GM21390 (cell line): Measurements from ENCODE around the gene BCL11A.

Source experiments
- ATAC-seq: cut with Tn5 transposase; IDR thresholded peaks from one replicate; pipeline ENCODE4 v1.9.1; 2021; ENCODE audit not compliant: unreplicated experiment

BCL11A gene

DNA sequence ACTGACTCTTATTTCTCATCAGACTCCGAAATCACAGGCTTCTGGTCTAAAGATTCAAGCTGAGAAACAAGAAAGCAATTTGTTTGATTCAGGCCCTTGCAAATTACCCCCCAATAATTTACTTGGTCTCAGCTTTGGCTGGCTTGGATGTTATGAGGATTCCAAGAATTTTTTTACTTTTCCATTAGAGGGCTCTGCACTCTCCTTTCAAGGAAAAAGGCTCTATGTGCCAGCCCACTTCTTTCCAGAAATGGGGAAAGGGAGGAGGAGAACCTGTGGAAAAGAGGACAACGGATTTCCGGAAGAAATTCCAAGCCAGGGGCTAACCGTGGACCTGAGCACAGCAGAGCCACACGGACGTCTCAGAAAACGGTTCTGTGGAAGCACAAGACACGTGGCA is 44.4 kb downstream of the BCL11A start:
- no peak for ATAC-seq

DNA sequence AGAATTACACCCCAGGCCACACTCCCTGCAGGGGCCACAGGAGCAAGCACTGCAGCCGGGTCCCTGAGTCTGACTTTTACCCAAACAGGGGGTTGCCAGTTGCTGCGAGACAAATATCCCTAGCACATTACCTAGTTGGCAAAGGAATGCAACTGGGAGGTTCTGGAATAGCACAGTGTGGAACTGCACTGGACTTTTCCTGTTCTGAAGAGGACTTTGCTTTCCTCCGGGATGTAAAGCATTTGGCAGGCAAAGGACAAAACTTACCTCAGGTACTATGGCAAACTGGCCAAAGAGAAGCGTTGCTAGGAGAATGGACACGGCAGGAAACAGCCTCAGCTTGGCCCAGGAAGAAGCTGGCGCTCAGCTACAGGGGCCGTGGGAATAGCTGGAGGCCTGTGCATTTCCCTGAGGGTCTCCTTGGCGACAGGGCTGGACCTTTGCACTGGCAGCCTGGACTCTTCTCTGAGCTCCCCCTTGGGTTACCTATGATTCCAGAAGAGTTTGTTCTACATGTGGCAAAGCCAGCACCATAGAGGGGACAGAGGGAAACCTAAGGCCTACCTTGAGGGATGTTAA is 45.0 kb downstream of the BCL11A start:
- ATAC-seq = no peak

DNA sequence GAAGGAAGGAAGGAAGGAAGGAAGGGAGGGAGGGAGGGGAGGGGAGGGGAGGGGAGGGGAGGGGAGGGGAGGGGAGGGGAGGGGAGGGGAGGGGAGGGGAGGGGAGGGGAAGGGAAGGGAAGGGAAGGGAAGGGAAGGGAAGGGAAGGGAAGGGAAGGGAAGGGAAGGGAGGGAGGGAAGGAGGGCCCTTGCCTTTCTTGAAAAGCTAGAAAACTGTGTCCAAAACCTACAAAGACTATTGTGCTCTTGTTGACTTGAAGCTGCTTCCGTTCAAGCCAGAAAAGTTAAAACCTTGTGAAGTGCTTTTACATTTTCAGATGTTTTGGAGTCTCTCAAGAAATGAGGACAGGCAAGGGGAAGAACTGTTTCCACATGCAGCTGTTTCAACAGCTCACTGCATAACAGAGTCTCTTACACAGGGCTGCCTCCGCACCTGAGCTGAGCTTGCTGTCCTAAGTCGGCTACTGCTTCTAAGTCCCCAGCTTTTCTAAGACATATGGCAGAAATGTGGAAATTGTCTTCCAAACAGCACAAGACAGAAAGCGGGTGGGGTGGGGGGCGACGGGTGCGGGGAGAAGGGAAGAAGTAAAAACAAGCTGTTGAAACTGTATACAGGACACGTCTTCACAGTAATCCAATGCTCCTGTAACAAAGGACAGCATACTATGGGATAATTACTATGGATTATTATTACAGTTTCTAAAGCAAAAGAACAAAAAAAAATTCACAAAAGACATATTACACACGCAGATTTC is 46.1 kb downstream of the BCL11A start:
- no peak for ATAC-seq

DNA sequence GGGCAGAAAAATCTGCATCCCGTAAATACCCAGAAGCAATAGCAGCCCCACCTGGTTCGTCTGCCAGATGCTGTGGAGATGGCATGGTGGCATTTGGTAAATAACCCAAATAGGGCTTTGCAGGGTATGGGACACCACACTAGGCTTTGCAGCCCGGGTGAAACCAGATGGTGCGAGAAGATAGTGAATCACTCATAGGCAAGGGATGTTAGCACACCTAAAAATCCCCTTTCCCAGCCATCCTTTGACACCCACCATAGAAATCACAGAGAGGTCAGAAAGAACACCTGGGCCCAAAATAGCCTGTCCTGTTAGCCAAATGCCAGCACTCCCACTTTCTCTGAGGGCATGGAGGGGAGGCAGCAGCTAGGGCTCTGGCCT is 47.6 kb downstream of the BCL11A start:
- ATAC-seq = peak; percentile 44

DNA sequence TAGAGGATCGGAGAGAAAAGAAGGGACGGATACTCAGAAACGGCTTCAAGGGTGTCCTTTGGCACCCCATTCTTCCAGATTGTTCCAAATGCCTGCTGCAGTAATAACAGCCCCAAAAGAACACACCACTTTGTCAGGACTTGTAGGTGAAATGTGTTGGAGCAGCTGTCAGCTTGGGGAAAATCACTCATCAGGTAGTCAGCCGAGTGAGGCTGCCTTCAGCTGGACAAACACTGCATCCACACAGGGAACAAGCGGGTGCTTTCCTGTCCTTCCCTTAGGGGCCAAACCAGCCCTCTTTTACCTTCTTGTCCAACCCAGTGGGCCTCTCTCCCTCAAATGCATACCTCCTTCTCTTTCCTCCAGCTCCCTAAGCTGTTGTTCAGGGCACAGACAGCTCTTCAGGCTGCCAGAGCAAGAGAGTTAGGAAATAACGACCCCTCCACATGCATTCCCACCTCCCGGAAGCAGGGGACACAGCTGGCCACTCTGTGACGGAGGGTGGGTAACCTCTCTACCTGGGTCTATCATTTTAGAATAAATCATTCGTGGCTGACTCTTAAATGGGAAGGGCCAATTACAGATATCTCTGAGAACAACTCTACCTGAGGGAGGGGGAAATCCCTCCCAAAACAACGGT is 48.1 kb downstream of the BCL11A start:
- peak; percentile 5 for ATAC-seq

DNA sequence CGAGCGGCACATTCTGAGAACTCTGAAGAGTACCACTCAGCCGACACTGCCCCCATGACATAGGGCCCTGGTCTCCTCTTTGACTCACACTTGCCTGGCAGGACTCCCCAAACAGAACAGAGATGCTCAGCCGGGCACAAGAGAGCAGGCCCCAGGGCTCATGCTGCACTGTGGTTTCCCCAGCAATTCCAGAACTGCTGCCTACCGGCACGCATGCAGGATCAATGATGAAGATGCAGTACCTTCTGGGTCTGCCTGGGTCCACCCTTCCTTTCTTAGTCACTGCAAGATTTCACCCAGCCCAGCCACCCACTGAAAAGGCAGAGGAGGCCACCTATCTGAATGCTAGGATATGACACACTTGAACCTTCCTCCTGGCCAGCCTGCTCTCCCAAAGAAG is 49.4 kb downstream of the BCL11A start:
- no peak for ATAC-seq

DNA sequence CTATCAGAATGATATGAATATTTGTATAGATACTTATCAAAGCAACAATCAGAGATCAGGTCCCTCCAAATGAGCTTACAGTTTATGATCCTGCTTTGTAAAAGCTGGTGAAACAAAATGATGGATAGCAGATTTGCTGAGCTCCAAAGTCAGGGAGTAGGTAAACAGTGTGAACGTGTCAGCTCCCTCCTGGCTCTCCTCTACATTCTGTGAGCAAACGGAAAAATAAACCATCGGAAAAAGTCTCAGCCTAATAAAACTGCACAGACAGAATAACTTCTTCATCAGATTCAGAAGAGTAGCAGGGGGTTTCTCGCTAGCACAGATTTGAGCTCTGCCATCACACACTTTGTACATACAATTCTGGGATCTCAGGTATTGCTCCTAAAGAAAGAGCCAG is 51.3 kb downstream of the BCL11A start:
- no peak for ATAC-seq

DNA sequence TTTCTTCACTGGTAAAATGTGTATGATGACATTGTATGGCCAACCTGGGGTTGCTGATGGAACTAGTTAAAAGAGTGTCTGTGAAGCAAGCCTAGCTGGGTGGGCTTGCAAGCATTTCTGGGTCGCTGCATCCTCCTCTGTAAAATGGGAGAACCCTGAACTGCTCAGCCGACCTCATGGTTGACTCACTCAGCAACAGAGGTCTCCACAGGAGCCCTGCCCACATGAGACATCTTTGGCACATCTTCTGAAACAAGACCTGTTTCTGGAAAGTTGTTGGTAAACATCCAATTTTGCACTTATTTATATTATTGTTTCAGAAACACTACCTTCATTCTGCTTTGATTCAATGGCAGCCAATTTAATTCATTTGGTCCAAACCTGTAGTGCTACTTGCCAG is 52.6 kb downstream of the BCL11A start:
- ATAC-seq = no peak

DNA sequence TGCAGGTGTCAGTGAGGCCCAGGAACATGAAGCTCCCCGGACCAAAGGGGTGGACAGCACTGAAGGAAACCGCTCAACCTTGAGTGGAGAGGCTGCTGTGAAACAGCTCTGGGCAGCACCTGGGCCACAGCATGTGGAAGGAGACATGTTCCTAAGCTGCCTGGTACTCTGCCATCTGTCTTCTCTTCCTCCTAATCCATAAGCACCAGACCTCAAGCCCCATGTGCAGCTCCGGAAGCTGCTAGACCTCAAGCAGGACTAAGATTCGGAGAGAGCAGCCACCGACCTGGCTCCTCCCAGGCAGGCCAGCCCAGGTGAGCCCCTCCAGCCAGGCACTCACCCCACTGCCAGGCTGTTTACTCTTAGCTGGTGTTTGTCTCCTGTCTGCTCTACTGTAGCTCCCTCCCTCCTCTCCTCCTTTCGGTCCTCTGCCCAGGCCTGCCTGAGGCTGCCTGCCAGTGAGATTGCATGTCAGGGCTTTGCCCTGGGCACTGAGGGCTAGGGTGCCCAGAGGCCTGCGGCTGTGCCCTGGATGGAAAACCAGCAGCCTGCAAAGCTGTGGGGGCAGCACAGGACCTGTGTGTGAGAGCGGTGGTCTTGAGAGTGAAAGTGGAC is 53.7 kb downstream of the BCL11A start:
- no peak for ATAC-seq

DNA sequence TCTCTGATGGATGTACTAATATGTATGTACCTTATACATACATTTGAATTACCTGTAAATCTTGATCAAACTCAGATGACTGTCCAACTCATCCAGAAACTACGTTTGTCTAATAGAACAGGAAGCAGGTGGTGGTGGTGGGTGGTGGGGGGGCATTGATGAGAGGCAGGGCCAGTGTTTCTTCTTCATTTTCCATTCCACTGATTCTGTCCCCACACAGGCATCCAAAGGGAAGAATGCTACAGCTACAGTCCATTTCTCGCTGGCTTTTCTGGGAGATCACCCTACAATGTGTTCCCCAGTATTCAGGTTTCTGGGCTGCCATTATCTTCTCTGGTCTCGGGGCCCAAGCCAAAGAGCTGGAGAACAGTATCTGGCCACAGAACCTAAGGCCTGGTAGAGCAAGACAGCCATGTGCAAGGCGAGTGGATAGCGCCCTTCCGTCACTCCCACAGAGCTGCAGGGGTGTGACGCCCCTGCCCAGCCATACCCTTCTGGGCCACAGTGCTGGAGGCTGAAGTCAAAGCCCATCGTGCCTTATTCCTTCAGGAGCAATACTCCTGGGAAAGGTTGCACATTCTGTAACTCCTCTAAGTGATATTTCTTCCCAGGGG is 54.5 kb downstream of the BCL11A start:
- ATAC-seq = peak; percentile 51

DNA sequence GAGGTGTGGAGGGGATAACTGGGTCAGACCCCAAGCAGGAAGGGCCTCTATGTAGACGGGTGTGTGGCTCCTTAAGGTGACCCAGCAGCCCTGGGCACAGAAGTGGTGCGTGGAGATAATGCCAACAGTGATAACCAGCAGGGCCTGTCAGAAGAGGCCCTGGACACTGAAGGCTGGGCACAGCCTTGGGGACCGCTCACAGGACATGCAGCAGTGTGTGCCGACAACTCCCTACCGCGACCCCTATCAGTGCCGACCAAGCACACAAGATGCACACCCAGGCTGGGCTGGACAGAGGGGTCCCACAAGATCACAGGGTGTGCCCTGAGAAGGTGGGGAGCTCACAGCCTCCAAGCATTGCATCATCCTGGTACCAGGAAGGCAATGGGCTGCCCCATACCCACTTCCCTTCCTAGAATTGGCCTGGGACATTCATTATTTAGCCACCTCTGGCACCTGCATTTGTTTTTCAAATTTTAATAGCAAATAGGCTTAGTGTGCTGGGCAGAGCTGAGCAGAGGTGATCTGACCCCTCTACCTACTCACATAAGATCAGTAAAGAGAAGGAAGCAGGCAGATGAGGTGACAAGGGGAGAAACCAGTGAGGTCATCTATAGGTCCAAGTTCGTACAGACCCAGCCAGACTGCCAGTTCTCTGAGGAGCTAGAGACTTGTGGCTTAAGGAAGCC is 55.2 kb downstream of the BCL11A start:
- ATAC-seq = peak; percentile 47

DNA sequence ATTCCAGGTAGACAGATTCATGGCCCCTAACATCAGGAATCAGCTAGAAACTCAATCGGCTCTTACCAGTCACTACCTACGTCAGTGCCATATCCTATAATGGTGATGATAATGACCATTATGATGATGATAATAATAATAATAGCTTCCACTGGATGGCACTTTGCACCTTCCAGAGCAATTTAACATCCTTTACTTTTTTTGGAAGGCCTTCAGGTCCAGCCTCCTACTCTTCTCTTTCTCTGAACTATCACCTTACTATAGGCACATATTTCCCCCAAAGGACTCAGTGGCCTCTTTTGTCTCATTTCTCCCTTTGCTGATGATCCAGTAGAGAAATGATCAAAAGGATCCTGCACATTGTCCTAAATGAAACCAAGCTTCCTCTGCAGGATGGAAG is 56.0 kb downstream of the BCL11A start:
- no peak for ATAC-seq

DNA sequence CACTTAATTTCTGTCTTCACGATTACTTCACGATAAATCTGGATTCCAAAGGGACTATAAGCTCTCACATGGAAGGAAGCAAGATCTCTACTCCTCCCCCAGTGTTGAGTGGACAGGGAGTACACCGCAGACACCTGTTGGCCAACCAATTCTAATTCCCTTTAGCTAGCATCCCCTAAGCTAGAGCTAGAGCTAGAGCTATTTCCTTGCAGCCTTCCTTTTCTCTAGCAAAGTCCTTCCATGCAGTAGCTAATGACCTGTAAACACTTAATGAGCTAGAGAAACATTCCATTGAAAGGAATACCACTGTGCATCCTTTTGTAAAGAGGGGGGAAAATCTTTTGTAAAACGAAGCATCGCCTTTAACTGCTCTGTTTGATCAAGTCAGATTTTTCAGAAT is 56.5 kb downstream of the BCL11A start:
- ATAC-seq = no peak

DNA sequence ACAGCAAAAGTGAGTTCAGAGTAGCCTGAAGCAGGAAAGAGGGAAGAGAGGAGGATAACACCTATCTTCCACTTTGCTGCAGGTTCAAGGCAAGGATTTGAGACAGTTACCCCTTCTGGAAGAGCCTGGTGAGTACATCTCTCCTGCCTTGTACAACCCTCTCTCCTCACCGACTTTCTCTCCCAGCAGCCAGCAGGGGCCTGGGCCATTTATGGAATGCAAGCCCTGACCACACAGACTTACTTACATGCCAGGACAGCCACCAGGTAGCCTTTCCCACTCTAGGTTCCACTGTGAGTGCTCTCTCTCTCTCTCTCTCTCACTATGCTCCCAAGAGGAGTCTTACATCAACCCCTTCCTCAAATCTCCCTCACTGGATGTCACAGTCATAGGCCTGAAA is 57.0 kb downstream of the BCL11A start:
- no peak for ATAC-seq

DNA sequence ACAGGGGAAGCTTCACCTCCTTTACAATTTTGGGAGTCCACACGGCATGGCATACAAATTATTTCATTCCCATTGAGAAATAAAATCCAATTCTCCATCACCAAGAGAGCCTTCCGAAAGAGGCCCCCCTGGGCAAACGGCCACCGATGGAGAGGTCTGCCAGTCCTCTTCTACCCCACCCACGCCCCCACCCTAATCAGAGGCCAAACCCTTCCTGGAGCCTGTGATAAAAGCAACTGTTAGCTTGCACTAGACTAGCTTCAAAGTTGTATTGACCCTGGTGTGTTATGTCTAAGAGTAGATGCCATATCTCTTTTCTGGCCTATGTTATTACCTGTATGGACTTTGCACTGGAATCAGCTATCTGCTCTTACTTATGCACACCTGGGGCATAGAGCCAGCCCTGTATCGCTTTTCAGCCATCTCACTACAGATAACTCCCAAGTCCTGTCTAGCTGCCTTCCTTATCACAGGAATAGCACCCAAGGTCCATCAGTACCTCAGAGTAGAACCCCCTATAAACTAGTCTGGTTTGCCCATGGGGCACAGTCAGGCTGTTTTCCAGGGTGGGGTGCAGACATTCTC is 58.3 kb downstream of the BCL11A start:
- no peak for ATAC-seq

DNA sequence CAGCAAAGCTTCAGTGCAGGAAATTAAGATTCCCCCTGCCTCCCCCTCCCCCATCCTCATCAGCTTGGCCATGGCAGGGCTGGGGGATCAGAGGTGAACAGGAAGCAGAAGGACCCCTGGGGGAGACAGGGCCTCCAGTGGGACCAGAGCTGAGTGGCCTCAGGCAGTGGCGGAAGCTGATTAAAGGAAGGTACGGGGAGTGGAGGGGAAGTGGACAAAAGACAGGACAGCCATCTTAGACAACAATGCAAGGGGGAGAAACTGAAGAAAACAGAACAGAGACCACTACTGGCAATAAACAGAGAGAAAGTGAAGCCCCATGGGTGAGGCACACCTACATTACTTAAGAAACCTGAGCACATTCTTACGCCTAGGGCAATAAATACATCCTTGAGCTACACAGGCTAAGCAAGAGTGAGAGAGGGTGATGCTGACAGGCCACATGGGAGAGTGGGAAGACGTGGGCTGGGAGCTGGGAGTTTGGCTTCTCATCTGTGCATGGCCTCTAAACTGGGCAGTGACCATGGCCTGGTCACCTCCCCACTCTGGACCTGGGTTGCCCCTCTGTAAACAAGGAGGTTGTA is 59.6 kb downstream of the BCL11A start:
- no peak for ATAC-seq

DNA sequence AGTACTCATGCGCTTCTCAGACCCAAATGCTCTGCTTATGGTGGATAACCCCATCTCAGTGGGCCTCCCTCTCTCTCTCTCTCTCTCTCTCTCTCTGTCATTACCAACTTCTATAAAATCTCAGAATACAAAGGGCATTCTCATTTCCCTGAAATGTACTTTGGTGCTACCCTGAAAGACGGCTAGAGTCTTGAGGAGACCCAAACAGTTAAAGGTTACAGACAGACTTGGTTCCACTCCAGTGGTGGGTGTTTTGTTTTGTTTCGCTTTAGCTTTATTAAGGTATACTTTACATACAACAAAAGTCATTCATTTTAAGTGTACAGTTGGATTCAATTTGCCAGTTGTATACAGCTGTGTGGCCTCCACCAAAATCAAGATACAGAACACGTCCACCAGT is 60.9 kb downstream of the BCL11A start:
- no peak for ATAC-seq

DNA sequence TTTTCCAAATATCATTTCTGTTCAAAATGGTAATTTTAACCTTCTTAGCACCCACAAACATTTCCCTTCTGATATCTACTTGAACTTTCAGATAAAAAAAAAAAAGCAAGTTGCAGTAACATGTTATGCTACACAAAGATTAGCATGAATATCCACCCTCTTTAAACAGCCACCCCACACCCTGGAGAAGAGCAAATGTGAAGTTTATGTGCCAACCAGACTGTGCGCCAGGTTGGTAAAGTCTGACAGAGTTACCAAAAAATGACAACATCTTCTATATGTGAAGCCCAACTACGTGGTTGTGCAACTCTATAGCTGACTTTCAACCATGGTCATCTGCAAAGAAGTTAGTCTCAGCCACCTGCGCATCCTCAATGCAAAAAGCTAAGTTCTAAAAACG is 62.6 kb downstream of the BCL11A start:
- no peak for ATAC-seq

DNA sequence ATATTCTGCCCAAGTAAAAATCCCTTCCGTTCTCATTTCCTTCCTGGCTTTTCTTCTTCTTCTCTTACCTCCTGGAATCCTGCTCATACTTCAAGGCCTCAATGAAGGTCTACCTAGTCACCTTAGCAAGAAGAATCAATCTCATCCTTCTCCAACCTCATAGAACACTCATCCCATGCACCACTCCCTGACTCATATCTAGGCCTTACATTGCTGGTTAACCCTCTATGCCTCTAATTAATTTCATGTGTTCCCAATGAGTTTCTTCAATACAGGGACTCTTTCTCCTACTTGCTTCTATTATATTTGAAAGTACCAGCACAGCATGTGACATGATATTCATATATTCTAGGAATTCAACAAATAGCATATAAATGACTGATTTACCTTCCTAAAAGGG is 63.0 kb downstream of the BCL11A start:
- ATAC-seq = no peak

DNA sequence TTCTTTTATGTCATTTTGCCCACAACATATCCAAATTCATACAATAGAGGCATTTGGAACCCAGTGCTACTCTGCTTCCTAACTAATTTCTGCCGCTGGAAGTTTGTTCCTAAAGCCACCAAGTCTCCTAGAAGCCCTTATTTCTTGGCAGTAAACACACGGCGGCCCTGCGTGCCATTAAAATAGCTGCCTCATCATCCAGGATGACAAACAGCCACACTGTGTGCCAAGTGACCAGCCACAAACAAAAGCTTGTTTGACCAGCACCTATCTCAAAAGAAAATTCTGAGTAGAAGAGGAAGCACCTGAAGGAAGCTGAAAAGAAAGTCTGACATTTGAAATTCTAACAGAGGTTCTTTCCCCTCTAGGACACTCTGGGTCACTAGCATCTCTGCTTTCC is 64.2 kb downstream of the BCL11A start:
- no peak for ATAC-seq
